SK-N-MC (cell line): ENCODE data around the gene BMP8B.

Experiments
- EZH2 ChIP-seq: fragments of 200-600 bp; sonication (generic); IDR thresholded peaks from one replicate; pipeline ENCODE4 v1.6.1; 2017; ENCODE audit warnings: antibody characterized with exemption
- FOXP2 ChIP-seq: optimal IDR thresholded peaks from 2 replicates; pipeline ENCODE3; 2011; ENCODE audit warnings: mild to moderate bottlenecking, moderate library complexity; ENCODE audit not compliant: insufficient read depth; ENCODE audit errors: extremely low read length, control extremely low read depth
- POLR2AphosphoS5 ChIP-seq: IDR thresholded peaks from 2 replicates; pipeline ENCODE4 v1.6.1; 2012; ENCODE audit warnings: mild to moderate bottlenecking, low read depth, low read length, borderline replicate concordance

DNA sequence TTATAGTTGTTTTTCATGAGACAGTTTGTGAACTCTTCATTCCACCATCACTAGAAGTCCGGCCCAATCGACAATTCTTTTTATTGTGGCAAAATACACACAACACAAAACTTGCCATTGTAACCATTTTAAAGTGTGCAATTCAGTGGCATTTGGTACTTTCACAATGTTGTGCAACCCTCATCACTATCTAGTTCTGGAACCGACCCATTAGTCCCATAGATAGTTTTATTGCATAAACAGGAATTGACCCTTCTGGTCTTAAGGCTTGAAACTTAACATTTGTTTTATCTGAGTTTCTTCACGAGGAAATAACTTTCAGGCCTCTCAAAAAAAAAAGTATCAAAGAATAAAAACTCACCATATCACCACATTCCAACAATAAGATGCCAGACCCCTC lies 58.8 kb downstream of the BMP8B start:
- TF ChIP-seq EZH2 (no peak), POLR2AphosphoS5 (no peak), FOXP2 (no peak)
